ENCODE results near the gene GPR3.
"Not testable (repeated sequence)": the region's sequence is repeated elsewhere in the genome, so short reads cannot be mapped to it uniquely, and the experiment has no call there.

The GPR3 gene

GRCh38 chr1:27380766-27381733 lies 11.4 kb upstream of the GPR3 start:
- H3K9ac ChIP-seq (ENCODE audit: low read length): no peak overlapping the region
- H2BK5ac ChIP-seq (ENCODE audit: low read length): no peak overlapping the region
- H3K56ac ChIP-seq (ENCODE audit: low read length): no peak overlapping the region
- H3K18ac ChIP-seq (ENCODE audit: low read length): no peak overlapping the region
- DNase-seq: no peak
- no peak overlapping the region for H3K4me2 ChIP-seq (ENCODE audit: low read length)
- H3K79me2 ChIP-seq (ENCODE audit: control insufficient read depth, insufficient read depth, low read length): no peaks in the 10 kb centered on the region
- H4K5ac ChIP-seq (ENCODE audit: low read length): no peak overlapping the region
- H3K27ac ChIP-seq (ENCODE audit: low read depth, low read length): no peak overlapping the region
- no peak overlapping the region for H4K8ac ChIP-seq (ENCODE audit: low read depth, low read length)
- H2BK15ac ChIP-seq (replicated peaks; ENCODE audit: low read depth): no peak overlapping the region
- WGBS (ENCODE audit: extremely low coverage, insufficient coverage, low lambda C conversion rate): no CpG with 5 or more reads among the region's 12 CpGs
- no peaks in the 10 kb centered on the region for H3K36me3 ChIP-seq (ENCODE audit: control insufficient read depth, insufficient read depth, low read length)
- H3K79me1 ChIP-seq (ENCODE audit: low read length): no peaks in the 10 kb centered on the region
- no peak overlapping the region for H3K23ac ChIP-seq (ENCODE audit: low read length)
- no peak overlapping the region for H3K4me3 ChIP-seq (ENCODE audit: low read length)
- no peak overlapping the region for H2AK5ac ChIP-seq (ENCODE audit: low read length)
- no peaks in the 10 kb centered on the region for H3K4me1 ChIP-seq (ENCODE audit: control insufficient read depth, low read depth, low read length)
- no peak overlapping the region for H2BK120ac ChIP-seq (ENCODE audit: low read depth, low read length)
- no peak overlapping the region for H3K4ac ChIP-seq (ENCODE audit: low read depth, low read length)
- H3K27me3 ChIP-seq (ENCODE audit: insufficient read depth, low read length, poor library complexity): no peaks in the 10 kb centered on the region

GRCh38 chr1:27381969-27382762 lies 10.3 kb upstream of the GPR3 start:
- Histone ChIP-seq H2BK15ac (replicated peaks; ENCODE audit: low read depth) (no peak overlapping the region), H3K27ac (ENCODE audit: low read depth, low read length) (no peak overlapping the region), H3K79me2 (ENCODE audit: control insufficient read depth, insufficient read depth, low read length) (no peaks in the 10 kb centered on the region), H3K18ac (ENCODE audit: low read length) (no peak overlapping the region), H3K4me1 (ENCODE audit: control insufficient read depth, low read depth, low read length) (no peaks in the 10 kb centered on the region), H3K23ac (ENCODE audit: low read length) (no peak overlapping the region), H3K4ac (ENCODE audit: low read depth, low read length) (no peak overlapping the region), H3K9ac (ENCODE audit: low read length) (no peak overlapping the region), H3K4me3 (ENCODE audit: low read length) (no peak overlapping the region), H3K56ac (ENCODE audit: low read length) (no peak overlapping the region), H4K8ac (ENCODE audit: low read depth, low read length) (no peak overlapping the region), H3K27me3 (ENCODE audit: insufficient read depth, low read length, poor library complexity) (no peaks in the 10 kb centered on the region), H4K5ac (ENCODE audit: low read length) (no peak overlapping the region), H2AK5ac (ENCODE audit: low read length) (no peak overlapping the region), H2BK5ac (ENCODE audit: low read length) (no peak overlapping the region), H3K79me1 (ENCODE audit: low read length) (no peaks in the 10 kb centered on the region), H3K4me2 (ENCODE audit: low read length) (no peak overlapping the region), H2BK120ac (ENCODE audit: low read depth, low read length) (no peak overlapping the region), H3K36me3 (ENCODE audit: control insufficient read depth, insufficient read depth, low read length) (no peaks in the 10 kb centered on the region)
- WGBS (ENCODE audit: extremely low coverage, insufficient coverage, low lambda C conversion rate): no CpG with 5 or more reads among the region's 18 CpGs
- DNase-seq: no peak

- no peak within 1 kb of the TSS for H2BK15ac ChIP-seq (replicated peaks; ENCODE audit: low read depth)
- no peak within 1 kb of the TSS for H3K4me3 ChIP-seq (ENCODE audit: low read length)
Measured at GRCh38 chr1:27383039-27383605, 9.3 kb upstream of the GPR3 start, which contains the start of gene CD164L2. CD164L2 (minus strand) TSS chr1:27383333; CDS start chr1:27383239, 94 bp downstream.

GRCh38 chr1:27383661-27384060 lies 8.8 kb upstream of the GPR3 start:
- no peak overlapping the region for H3K27ac ChIP-seq (ENCODE audit: low read depth, low read length)

More at GRCh38 chr1:27383039-27383605, 9.3 kb upstream of the GPR3 start, which contains the start of gene CD164L2:
- H3K79me1 ChIP-seq (ENCODE audit: low read length): no peaks in the 10 kb centered on the region
- no peaks in the 10 kb centered on the region for H3K27me3 ChIP-seq (ENCODE audit: insufficient read depth, low read length, poor library complexity)
- H3K27ac ChIP-seq (ENCODE audit: low read depth, low read length): no peak within 1 kb of the TSS
- H3K4me2 ChIP-seq (ENCODE audit: low read length): peak within 1 kb of the TSS; percentile 57
- H4K8ac ChIP-seq (ENCODE audit: low read depth, low read length): no peak within 1 kb of the TSS
- H2AK5ac ChIP-seq (ENCODE audit: low read length): no peak within 1 kb of the TSS
- H2BK120ac ChIP-seq (ENCODE audit: low read depth, low read length): no peak within 1 kb of the TSS
- no peaks in the 10 kb centered on the region for H3K36me3 ChIP-seq (ENCODE audit: control insufficient read depth, insufficient read depth, low read length)
- no CpG with 5 or more reads among the region's 43 CpGs for WGBS (ENCODE audit: extremely low coverage, insufficient coverage, low lambda C conversion rate)
- no peak within 1 kb of the TSS for H4K5ac ChIP-seq (ENCODE audit: low read length)
- H3K79me2 ChIP-seq (ENCODE audit: control insufficient read depth, insufficient read depth, low read length): no peaks in the 10 kb centered on the region
- peak; percentile 69 for DNase-seq
- no peaks in the 10 kb centered on the region for H3K4me1 ChIP-seq (ENCODE audit: control insufficient read depth, low read depth, low read length)
- H3K23ac ChIP-seq (ENCODE audit: low read length): no peak within 1 kb of the TSS
- H3K18ac ChIP-seq (ENCODE audit: low read length): no peak within 1 kb of the TSS
- H3K9ac ChIP-seq (ENCODE audit: low read length): peak within 1 kb of the TSS; percentile 68
- no peak within 1 kb of the TSS for H2BK5ac ChIP-seq (ENCODE audit: low read length)
- no peak within 1 kb of the TSS for H3K4ac ChIP-seq (ENCODE audit: low read depth, low read length)
- H3K56ac ChIP-seq (ENCODE audit: low read length): peak within 1 kb of the TSS; percentile 90

GRCh38 chr1:27384797-27385196 lies 7.6 kb upstream of the GPR3 start:
- H2BK120ac ChIP-seq (ENCODE audit: low read depth, low read length); H3K4ac ChIP-seq (ENCODE audit: low read depth, low read length); H3K9ac ChIP-seq (ENCODE audit: low read length); DNase-seq; H3K4me1 ChIP-seq (ENCODE audit: control insufficient read depth, low read depth, low read length); H3K27ac ChIP-seq (ENCODE audit: low read depth, low read length); H3K36me3 ChIP-seq (ENCODE audit: control insufficient read depth, insufficient read depth, low read length); H4K8ac ChIP-seq (ENCODE audit: low read depth, low read length); H3K4me2 ChIP-seq (ENCODE audit: low read length); H2AK5ac ChIP-seq (ENCODE audit: low read length); H3K79me2 ChIP-seq (ENCODE audit: control insufficient read depth, insufficient read depth, low read length); H3K4me3 ChIP-seq (ENCODE audit: low read length); H3K18ac ChIP-seq (ENCODE audit: low read length); H2BK5ac ChIP-seq (ENCODE audit: low read length); H3K23ac ChIP-seq (ENCODE audit: low read length); H4K5ac ChIP-seq (ENCODE audit: low read length); H3K56ac ChIP-seq (ENCODE audit: low read length); H3K27me3 ChIP-seq (ENCODE audit: insufficient read depth, low read length, poor library complexity); H2BK15ac ChIP-seq (replicated peaks; ENCODE audit: low read depth); H3K79me1 ChIP-seq (ENCODE audit: low read length): not testable (repeated sequence)
- WGBS (ENCODE audit: extremely low coverage, insufficient coverage, low lambda C conversion rate): no CpG with 5 or more reads among the region's 3 CpGs

More at GRCh38 chr1:27383661-27384060, 8.8 kb upstream of the GPR3 start:
- Histone ChIP-seq H2BK120ac (ENCODE audit: low read depth, low read length) (no peak overlapping the region), H3K18ac (ENCODE audit: low read length) (no peak overlapping the region), H2BK5ac (ENCODE audit: low read length) (no peak overlapping the region), H4K8ac (ENCODE audit: low read depth, low read length) (no peak overlapping the region), H4K5ac (ENCODE audit: low read length) (no peak overlapping the region), H3K36me3 (ENCODE audit: control insufficient read depth, insufficient read depth, low read length) (no peaks in the 10 kb centered on the region), H3K79me2 (ENCODE audit: control insufficient read depth, insufficient read depth, low read length) (no peaks in the 10 kb centered on the region), H3K4ac (ENCODE audit: low read depth, low read length) (no peak overlapping the region), H3K79me1 (ENCODE audit: low read length) (no peaks in the 10 kb centered on the region), H3K9ac (ENCODE audit: low read length) (no peak overlapping the region), H3K23ac (ENCODE audit: low read length) (no peak overlapping the region), H3K4me3 (ENCODE audit: low read length) (no peak overlapping the region), H2AK5ac (ENCODE audit: low read length) (no peak overlapping the region), H3K4me2 (ENCODE audit: low read length) (no peak overlapping the region), H2BK15ac (replicated peaks; ENCODE audit: low read depth) (no peak overlapping the region), H3K27me3 (ENCODE audit: insufficient read depth, low read length, poor library complexity) (no peaks in the 10 kb centered on the region), H3K56ac (ENCODE audit: low read length) (no peak overlapping the region), H3K4me1 (ENCODE audit: control insufficient read depth, low read depth, low read length) (no peaks in the 10 kb centered on the region)
- DNase-seq: no peak
- whole genome bisulfite sequencing (ENCODE audit: extremely low coverage, insufficient coverage, low lambda C conversion rate): no CpG with 5 or more reads among the region's 13 CpGs
